Forelimb muscle (tissue), 1 donor: ENCODE results near the gene PLD6. TPM values are rescaled to one million over a fixed set of nuclear protein-coding genes. Genes with fewer than 3 reads are reported as not detected.
"Not testable (repeated sequence)": the region's sequence is repeated elsewhere in the genome, so short reads cannot be mapped to it uniquely, and the experiment has no call there.

Experiments used
- DNase-seq: peaks from one replicate; pipeline ENCODE4 v3.0.0-alpha.2; 2013; ENCODE audit warnings: low read depth
- polyA plus RNA-seq: library from polyadenylated mRNA; unstranded; fragments of 120-200 nt; gene quantifications from one replicate; pipeline ENCODE4 v1.2.1, GENCODE V29; 2013; ENCODE audit not compliant: insufficient read length

PLD6 gene, protein sequence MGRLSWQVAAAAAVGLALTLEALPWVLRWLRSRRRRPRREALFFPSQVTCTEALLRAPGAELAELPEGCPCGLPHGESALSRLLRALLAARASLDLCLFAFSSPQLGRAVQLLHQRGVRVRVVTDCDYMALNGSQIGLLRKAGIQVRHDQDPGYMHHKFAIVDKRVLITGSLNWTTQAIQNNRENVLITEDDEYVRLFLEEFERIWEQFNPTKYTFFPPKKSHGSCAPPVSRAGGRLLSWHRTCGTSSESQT
- polyA plus RNA-seq, result 3.7 TPM

DNA sequence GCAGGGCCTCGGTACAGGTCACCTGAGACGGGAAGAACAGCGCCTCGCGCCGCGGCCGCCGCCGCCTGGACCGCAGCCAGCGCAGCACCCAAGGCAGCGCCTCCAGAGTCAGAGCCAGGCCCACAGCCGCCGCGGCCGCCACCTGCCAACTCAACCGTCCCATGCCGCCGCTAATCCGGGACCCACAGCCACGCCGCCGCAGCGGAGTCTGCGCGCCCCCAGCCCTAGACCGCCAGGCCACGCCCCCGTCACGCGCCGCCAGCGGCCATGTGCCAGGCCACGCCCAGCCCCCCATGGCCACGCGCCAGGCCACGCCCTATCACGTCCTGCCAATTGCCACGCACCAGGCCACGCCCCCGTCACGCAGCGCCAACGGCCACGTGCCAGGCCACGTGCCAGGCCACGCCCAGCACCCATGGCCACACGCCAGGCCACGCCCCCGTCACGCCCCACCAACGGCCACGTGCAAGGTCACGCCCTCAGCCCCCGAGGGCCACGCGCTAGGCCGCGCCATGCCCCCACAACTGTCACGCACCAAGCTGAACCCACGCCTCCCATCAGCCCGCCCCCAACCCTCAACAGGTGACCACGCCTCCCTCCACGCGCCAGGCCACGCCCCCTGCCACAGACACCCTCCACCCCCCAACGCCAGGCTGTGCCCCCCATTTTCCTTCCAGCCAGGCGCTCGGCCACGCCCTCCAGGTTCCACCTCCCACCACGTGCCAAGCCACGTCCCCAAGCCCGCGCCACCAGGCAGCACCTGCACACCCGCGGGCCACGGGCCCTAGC, at the start of gene PLD6:
Gene PLD6 (minus strand): TSS at position 210 of the 789 bp plus-strand sequence. CDS start 47 bp downstream, at position 163.
- no peak for DNase-seq

DNA sequence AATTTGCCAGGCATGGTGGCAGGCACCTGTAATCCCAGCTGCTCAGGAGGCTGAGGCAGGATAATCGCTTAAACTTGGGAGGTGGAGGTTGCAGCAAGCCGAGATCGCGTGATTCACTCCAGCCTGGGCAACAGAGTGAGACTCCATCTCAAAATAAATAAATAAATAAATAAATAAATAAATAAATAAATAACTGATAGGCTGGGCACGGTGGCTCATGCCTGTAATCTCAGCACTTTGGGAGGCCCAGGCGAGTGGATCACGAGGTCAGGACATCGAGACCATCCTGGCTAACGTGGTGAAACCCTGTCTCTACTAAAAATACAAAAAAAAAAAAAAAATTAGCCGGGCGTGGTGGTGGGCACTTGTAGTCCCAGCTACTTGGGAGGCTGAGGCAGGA, 49.6 kb upstream of the PLD6 start:
- not testable (repeated sequence) for DNase-seq

DNA sequence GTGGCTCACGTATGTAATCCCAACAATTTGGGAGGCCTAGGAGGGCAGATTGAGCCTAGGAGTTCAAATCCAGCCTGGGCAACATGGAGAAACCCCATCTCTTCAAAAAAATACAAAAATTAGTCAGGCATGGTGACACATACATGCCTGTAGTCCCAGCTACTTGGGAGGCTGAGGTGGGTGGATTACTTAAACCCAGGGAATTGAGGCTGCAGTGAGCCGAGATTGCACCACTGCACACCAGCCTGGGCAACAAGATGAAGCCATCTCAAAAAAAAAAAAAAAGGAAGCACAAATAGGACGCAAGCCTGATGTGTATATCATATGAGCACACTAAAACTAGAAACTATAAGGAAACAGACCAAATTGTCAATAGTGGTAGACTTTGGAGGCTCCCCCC, 47.9 kb upstream of the PLD6 start:
- DNase-seq, result no peak

DNA sequence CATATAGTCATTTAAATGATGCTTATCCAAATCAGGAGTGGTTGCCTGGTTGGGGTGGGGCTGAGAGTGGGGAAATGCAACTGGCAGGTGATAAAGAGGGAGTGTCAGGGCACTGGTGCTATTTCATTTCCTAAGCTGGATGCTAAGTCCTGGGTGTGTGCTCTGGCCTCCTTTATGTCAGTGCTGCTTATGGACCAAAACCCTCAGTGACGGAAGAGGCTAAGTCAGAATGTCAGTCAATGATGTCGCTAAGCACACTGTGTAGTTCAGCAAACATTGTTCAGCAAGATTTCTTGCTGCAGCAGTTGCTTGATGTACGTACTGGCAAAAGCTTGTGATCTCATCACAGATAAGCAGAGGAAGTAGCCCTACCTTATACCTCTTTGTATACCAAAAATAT, 47.3 kb upstream of the PLD6 start:
- DNase-seq, result no peak

DNA sequence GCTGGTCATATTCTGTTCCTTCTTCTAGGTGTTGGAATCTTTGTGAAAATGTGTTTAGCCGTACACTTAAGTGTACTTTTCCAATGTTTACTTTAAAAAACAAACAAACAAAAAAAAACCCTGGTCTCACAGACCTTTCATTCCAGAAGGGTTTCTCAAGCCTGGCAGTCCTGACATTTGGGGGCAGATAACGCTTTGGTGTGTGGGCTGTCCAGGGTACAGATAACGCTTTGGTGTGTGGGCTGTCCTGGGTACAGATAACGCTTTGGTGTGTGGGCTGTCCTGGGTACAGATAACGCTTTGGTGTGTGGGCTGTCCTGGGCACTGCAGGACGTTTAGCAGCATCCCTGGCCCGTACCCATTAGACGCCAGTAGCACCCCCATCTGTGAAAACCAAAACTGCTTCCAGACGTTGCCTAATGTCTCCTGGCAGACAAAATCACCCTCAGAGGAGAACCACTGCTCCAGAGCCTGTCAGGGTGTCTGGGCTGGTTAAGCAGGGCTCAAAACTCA, 46.1 kb upstream of the PLD6 start:
- no peak for DNase-seq

DNA sequence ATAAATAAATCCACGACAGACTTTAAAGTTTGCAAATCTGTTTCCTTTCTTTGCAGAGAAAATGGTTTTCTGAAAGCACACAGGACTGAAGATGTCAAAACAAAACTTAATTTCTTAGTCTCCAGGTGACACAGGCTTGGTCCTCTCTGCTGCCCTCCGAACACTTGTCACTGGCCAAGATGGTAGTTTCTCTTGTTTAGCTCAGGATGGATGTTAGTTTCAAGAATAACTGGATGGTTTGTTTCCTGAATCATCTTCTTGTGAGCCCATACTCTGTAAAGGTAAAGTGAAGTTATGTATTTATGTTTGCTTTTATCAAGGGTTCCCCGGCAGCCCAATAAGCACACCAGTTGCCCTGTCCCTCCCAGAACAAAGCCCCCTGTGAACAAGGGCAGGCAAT, 40.7 kb upstream of the PLD6 start:
- no peak for DNase-seq

DNA sequence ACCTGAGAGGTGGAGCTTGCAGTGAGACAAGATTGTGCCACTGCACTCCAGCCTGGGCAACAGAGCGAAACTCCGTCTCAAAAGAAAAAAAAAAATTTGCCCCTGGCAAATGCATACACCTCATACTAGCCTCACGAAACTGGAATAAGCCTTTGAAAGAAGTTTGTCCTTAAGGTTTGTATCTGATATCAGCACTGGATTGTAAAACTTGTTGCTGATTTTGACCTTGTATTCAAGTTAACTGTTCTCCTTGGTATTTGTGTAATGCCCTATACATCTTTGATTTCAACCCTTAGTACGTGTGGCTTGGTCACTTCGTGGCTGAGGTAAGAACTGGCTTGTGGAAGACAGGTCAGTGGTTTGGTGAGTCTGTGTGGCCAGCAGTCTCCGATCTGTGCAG, 37.0 kb upstream of the PLD6 start:
- DNase-seq, result no peak

DNA sequence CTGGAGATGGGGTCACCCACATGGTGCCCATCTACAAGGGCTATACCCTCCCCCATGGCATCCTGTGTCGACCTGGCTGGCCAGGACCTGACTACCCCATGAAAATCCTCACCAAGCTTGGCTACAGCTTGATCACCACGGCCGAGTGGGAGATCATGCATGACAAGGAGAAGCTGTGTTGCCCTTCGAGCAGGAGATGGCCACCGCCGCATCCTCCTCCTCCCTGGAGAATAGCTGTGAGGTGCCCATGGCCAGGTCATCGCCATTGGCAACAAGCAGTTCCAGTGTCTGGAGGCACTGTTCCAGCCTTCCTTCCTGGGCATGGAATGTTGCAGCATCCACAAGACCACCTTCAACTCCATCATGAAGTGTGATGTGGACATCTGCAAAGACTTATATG, 36.1 kb upstream of the PLD6 start:
- DNase-seq, result no peak

DNA sequence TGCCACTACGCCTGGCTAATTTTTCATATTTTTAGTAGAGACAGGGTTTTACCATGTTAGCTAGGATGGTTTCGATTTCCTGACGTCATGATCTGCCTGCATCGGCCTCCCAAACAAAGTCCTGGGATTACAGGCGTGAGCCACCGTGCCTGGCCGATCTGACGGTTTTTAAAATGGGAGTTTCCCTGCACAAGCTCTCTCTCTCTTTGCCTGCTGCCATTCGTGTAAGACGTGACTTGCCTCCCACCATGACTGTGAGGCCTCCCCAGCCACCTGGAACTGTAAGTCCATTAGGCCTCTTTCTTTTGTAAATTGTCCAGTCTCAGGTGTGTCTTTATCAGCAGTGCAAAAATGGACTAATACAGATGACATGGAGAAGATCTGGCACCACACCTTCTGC, 35.5 kb upstream of the PLD6 start:
- no peak for DNase-seq

DNA sequence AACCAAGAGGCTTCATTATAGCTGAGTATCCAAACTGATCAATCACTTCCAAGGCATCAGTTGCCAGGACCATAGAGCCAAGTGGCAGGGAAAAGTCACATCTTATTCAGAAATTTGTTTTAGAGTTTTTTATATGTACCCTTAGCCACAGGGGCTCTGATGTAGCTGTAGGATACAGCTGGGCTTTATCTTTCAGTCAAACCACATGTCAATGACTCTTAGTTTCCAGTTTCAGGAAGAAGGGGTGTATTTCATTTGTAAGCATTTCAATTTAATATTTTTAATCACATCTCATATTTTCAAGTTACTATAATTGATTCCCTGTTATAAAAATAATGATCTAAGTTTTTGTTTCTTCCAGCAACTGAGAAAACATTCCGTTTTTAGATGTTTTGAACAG, 33.7 kb upstream of the PLD6 start:
- no peak for DNase-seq

DNA sequence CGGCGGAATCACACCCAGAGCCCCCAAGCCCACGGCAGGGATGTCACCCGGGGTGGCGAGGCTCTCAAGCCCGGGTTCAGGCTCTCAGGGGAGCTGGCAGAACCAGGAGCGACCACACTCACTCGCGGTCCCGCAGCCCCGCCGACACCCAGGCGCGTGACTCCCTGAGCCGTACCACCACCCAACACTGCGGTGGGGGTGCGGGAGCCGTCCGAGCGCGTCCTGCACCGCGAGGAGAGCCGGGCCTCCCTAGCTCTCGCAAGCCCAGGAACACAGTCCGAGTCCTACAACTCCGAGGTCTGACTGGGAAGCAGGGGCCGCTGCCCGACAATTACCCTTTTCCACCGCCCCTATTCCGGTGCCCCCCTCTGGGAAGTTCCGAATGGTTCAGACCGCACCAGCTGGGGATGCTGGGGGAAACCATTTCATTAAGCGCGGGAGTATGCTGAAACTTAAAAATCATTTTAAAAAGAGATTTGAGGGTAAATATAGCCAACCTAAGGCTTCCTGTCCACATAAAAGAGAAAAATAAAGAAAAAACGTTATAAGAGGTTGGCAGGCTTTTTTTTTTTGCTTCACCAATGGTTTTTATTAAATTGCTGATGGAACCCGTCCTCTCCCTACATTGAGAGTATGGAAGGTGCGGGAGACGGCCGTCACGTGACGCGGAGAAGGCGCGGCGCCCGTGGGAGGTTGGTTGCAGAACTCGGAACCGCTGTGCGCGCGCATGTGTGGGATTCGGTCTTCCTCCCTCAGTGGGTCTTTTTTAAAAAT, 31.1 kb upstream of the PLD6 start, which contains the start of gene FLCN:
Gene FLCN (minus strand): TSS at position 143 of the 774 bp plus-strand sequence. CDS start 9,031 bp downstream, outside the sequence.
- peak; percentile 77 for DNase-seq

DNA sequence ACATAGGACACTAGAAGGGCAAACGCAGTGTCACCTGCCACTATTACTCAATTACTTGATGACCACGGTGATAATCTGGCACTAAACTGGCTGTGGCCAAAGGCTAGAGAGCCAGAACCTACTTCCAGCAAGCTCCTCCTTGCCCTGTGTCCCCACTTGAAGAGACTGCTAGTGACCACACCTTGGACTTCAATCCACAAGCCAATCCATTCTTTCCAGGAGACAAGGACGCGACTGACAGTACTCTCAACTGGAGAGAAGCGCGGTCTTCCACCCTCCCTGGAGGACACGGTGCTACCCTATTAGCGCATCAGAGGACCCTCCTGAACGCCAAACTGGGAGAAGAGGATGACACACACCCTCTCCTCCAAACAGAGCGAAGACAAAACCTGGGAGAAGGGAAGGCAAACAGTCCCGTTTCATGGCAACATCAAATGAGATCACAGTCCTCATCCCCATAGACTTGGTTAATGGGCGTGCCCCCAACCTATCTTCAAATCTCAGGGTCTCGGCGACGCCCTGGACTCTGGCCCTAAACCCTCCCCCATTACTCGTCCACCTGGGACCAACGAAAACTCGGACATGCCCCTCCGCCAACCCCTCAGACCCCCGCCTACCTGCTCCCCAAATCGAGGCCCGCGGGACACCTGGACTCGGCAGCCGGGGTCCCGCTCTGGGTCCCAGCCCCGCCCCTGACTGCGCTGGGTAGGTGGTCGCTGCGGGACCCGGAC, 30.3 kb upstream of the PLD6 start:
- DNase-seq, result no peak

DNA sequence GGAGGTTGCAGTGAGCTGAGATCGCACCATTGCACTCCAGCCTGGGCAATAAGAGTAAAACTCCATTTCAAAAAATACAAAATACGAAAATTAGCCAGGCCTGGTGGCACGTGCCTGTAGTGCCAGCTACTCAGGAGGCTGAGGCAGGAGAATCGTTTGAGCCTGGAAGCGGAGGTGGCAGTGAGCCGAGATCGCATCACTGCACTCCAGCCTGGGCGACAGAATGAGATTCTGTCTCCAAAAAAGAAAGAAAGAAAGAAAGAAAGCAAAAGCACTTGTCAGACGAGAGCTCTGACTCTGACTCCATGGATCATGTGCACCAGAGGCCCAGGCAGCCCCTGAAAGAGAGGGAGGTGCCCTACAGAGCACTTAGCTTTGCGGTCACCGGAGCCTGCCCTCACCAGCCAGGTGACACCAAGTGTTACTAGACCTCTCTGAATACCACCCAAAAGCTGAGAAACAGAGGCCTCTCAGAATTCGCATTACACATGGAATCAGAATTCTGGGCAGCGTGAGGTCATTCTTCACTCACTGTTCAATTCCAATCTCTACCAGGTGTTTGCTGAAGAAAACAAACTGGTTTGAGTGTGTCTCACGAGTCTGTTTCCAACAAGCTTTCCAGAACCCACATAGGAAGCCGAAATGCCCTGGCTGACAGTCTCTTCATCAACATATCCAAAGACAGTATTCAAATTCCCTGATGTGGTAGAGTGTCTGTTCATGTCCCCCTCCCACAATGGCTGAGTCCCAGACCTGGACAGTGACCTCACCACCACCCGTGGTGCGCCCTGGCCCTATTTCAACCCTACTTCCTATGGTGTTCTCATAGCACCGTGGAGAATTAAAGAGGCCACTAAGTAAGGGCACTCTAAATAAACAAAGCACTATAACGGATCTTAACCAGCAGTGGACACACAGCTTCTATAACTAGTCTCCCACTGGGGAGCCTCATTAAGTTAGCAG, 29.4 kb upstream of the PLD6 start:
- DNase-seq, result no peak

DNA sequence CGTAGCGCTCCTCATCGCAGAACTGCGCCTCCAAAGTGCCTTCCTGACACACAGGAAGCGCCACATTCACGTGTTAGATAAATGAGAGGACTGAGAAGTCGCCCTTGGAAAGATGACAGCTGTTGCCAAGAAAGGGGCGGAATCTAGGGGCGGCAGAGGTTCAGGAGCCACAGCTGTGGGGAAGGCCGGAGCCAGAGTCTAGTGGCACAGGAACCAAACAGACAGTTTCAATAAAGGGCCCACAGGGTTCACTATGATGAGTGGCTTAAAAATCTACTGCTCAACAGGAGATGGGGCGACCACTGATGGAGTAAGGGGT, 26.1 kb upstream of the PLD6 start:
- DNase-seq, result no peak

DNA sequence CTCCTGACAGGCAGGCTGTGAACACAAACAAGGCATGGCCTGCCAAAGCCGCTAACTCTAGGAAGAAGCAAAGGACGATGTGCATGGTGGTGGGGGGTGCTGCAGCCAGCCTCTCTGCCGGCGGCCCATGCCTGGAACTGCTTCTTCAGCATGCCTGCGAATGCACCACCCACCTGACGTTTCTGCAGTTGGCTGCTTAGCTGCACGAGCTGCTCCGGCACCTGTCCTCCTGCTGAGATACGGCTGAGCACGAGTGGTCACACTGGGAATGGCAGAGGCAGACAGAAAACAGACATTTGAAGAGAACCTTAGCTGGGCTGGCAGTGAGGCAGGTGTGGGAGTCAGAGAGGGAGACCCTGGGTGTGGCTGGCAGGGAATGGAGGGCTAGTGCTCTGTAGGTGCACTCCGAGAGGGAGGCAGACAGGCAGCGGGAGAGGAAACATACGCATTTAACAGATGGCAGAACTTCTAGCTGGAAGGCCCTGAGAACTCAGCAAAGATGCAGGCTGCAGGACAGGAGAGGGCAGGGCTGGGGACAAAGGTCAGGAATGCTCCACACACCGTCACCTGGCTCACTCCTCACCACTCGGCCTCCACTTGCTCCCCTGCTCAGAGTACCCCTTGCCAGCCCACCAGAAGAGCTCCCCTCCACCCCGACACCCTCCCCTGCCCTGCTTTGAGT, 25.6 kb upstream of the PLD6 start:
- DNase-seq, result no peak

DNA sequence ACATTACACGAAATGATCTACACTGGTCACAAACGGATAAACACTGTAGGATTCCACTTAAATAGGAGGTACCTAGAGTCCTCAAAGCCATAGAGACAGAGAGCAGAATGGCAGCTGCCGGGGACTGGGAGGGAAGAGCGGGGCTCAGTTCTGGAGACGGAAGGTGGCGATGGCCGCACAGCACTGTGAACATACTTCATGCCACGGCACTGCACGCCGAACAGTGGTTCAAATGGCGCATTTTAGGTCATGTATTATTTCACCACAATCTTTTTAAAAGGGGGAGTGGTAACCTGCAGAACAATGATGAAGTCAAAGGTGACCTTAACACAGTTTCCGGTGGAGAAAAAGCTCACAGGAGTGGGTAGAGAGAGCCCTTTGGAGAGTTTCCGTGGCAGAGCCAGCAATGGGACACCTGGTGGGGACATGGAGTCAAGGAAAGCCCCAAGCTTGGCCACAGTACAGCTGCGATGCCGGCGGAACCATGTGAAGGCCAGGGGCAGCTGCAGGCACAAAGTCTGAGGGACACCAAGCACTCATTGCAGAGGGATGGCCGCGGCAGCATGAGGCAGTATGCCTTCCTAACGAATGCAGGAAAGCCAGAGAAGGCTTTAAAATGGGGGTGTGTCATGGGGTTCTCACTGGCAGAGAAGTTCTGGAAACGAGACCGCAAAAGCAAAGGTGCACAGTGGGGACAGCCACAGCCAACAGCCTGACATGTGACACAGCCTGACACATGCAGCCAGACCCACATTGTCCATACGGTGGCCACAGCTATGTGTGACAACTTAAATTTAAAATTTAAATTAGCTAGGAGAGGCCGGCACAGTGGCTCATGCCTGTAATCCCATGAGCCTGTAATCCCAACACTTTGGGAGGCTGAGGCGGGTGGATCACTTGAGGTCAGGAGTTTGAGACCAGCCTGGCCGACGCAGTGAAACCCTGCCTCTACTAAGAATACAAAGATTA, 23.6 kb upstream of the PLD6 start:
- no peak for DNase-seq

DNA sequence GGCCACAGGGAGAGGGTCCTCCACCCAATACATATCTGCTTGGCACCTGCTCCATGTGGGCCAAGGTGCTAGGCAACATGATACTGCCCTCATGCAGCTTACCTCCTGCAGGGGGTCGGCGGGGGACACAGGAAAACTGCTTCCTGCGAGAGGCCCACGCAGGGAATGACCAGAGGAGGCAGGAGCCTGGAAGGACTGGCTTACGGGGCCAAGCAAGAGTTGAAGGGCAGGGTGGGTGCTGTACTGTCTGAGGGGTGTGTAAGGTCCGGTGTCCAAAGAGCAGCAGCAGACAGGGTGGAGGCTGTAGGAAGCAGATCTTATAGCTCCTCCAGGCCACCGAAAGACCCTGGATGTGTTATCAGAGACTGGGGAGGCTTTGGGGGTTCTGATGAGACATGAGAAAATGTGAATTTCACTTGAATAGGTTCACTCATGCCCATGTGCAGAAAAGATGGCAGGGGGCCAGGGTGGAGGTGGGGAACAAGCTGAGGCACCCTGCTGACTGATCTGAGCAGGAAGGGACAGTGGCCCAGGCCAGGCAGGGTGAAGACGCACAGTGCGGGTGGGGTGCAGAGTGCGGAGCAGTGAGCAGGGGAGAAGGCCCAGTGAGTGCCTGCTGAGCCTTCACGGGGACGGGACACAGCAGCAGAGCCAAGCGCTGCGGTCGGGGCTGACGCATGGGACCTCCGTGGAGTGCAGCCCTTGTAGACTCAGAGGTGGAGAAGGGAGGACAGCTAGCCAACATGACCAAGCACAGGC, 22.6 kb upstream of the PLD6 start:
- no peak for DNase-seq
